SU-DHL-6 (cell line): ENCODE measurements around the gene KCND3.

ENCODE experiments used
- EZH2phosphoT487 ChIP-seq: fragments of 200-600 bp; sonication (generic), shearing (Covaris generic); conservative IDR thresholded peaks from 2 replicates; pipeline ENCODE4 v1.6.1; 2018; ENCODE audit warnings: mild to moderate bottlenecking, antibody characterized with exemption, low read length, moderate library complexity, mixed read lengths
- TF ChIP-seq, protein P1 (sequence below): fragments of 200-600 bp; sonication (generic); IDR thresholded peaks from one replicate; pipeline ENCODE4 v1.5.1; 2017; ENCODE audit warnings: antibody characterized with exemption, mild to moderate bottlenecking, low read length, moderate library complexity; ENCODE audit not compliant: insufficient read depth, poor library complexity, severe bottlenecking

- TF ChIP-seq, protein P1, sequence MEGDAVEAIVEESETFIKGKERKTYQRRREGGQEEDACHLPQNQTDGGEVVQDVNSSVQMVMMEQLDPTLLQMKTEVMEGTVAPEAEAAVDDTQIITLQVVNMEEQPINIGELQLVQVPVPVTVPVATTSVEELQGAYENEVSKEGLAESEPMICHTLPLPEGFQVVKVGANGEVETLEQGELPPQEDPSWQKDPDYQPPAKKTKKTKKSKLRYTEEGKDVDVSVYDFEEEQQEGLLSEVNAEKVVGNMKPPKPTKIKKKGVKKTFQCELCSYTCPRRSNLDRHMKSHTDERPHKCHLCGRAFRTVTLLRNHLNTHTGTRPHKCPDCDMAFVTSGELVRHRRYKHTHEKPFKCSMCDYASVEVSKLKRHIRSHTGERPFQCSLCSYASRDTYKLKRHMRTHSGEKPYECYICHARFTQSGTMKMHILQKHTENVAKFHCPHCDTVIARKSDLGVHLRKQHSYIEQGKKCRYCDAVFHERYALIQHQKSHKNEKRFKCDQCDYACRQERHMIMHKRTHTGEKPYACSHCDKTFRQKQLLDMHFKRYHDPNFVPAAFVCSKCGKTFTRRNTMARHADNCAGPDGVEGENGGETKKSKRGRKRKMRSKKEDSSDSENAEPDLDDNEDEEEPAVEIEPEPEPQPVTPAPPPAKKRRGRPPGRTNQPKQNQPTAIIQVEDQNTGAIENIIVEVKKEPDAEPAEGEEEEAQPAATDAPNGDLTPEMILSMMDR, result no peak
- no peak for TF ChIP-seq EZH2phosphoT487
Measured at GRCh38 chr1:111943846-111944749, 45.4 kb downstream of the KCND3 start.
